DMS114 treated with DMSO at 0.1 percent for 48 hours (cell line): ENCODE data around the gene C16orf74.

Experiments
- DNase-seq: peaks from one replicate; lab custom pipeline; 2025; ENCODE audit not compliant: unreplicated experiment; lab: John Stamatoyannopoulos, UW

C16orf74 gene

DNA sequence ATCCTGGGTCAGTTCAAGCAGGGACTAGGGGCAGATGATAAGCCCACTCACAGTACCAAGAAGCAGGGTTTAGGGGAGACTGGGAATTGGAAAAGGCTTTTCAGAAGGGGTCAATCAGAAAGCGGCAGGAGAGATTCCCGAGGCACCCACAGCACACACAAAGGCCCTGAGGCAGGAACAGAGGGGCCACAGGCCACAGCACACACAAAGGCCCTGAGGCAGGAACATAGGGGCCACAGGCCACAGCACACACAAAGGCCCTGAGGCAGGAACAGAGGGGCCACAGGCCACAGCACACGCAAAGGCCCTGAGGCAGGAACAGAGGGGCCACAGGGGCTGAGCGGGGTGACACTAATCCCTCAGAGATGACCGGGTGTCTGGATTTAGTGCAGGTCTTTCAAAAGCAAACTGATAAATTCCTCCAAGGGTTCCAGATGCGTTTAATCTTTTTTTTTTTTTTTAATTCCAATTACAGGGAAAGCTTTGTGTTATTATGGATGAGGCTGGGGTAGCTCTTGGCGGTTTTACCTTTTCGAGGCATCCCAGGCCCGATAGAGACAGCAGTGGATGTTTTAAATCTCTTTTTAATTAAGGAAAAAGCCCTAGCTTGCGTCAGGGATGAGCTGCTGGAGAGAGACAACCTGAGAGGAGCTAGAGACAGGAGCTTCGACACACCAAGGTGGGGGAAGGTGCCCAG lies 31.1 kb downstream of the C16orf74 start:
- no peak for DNase-seq

GRCh38 chr16:85718682-85719081 lies 32.2 kb downstream of the C16orf74 start:
- no peak for DNase-seq

DNA sequence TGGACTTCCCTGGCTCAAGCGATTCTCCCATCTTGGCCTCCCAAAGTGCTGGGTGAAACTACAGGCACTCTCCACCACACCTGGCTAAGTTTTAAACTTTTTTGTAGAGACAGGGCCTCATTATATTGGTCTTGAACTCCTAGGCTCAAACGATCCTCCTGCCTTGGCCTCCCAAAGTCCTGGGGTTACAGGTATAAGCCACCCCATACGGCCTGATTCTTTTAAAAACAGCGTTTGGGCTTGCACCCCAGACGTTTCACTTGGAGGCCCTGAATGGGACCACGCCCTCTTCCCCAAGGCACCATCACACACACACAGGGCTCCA lies 32.8 kb downstream of the C16orf74 start:
- DNase-seq = no peak

DNA sequence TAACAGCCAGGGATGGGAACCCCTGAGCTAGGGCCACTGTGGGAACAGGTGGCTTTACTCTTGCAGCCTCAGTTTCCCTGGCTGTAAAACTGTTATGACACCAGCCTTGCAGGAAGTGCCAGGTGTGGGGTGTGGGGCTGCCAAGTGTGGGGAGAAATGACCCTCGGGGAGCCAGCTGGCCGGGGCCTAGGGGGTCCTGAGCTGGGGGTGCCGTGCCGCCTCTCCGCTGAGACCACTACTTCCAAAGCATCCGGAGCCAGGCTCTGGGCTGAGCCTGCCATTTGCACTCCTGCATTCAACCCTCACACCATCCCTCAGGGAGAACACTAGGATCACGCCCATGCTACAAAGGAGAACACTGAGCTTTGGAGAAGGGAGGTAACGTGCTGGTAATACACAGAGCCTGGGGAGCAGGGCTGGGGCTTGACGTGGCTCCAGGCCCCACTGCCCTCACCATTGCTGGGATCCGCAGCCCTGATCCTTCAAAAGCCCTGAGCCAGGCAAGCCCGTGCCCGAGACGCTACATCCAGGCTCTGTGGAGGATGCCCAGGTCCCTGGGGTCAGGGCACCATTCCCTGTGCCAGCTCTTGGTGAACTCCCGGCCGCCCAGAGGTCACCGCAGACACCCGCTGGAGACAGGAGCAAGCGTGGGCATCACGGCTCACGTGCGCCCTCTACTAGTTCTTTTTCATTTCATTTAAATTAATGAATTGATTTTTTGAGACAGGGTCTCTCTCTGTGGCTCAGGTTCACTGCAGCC lies 33.3 kb downstream of the C16orf74 start:
- peak; percentile 58 for DNase-seq

GRCh38 chr16:85716680-85717038 lies 34.2 kb downstream of the C16orf74 start:
- no peak for DNase-seq

GRCh38 chr16:85716022-85716679 lies 34.7 kb downstream of the C16orf74 start:
- no peak for DNase-seq

DNA sequence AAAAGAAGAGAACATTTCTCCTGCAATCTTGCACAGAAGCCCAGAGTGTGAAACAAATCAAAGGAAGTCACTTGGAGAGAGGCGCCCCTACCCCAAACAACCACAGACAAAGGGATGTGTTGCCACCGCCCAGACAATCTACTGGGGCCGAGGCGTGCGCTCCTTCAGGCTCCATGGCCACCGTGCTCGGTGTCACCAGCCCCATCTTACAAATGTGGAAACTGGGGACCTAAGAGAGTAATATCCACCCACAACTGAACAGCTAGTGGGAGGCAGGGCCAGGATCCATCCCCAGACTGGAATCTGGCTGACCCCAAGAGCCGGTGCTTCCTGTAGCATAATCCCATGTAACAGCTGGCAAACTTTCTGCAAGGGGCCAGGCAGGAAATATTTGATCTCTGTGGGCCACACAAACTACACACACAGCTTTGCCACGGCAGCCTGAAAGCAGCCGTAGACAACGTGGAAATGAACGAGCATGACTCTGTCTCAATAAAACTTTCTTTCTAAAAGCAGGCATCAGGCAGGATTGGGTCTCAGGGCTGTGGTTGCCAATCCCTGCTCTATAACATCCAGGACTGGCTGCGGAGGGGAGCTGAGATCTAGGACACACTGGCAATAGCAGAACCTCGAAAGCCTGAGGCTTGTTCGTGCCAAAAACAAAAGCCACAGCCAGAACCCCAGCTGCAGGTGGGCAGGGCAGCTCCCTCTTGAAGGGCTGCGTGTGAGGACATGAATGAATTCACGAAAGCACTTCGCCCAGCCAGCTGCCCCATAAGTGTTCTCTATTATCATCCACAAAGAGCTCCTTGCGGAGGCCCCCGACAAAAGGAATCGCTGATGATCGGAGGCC lies 35.5 kb downstream of the C16orf74 start:
- DNase-seq = no peak

DNA sequence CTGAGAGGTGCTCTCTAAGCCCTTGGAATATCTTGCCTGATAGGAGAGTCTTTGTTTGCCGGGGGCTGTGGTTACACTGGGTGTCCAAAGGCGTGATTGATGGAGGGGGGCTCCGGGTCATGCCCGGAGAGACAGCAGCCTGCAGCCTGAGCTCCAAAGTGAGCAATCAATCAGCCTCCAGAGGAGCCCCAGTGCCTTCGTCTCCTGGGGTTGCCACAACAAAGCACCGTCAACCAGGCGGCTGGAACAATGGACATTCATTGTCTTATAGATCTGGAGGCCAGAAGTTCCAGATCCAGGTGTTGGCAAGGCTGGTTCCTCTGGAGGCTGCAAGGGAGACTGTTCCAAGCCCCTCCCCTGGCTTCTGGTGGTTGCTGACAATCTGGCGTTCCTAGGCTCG lies 38.1 kb downstream of the C16orf74 start:
- DNase-seq = no peak

DNA sequence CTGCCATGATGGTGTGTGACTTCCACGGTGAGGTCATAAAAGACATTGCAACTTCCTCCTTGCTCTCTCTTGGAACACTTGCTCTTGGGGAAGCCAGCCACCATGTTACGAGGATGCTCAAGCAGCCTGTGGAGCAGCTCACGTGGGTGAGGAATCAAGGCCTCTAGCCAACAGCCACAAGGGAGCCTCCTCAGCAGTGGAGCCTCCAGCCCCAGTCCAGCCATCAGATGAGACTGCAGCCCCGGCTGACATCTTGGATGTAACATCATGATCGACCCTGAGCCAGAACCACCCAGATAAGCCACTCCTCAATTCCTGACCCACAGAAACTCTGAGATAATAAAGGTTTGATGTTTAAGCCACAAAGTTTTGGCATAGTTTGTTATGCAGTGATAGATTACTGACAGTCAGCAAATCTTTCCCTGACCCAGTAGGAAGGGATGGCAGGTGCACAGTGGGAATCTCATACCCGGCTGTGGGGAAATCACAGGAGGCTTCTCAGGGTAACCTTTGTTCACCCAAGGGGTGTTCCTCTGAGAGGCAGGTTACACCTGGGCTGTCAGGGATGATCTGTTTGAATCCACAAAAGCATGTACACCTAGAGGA lies 38.8 kb downstream of the C16orf74 start:
- DNase-seq = no peak

- no peak for DNase-seq
Measured at GRCh38 chr16:85710732-85711131, 40.2 kb downstream of the C16orf74 start.

GRCh38 chr16:85709766-85710585 lies 40.9 kb downstream of the C16orf74 start:
- no peak for DNase-seq

- no peak for DNase-seq
Measured at GRCh38 chr16:85708338-85708737, 42.6 kb downstream of the C16orf74 start.

DNA sequence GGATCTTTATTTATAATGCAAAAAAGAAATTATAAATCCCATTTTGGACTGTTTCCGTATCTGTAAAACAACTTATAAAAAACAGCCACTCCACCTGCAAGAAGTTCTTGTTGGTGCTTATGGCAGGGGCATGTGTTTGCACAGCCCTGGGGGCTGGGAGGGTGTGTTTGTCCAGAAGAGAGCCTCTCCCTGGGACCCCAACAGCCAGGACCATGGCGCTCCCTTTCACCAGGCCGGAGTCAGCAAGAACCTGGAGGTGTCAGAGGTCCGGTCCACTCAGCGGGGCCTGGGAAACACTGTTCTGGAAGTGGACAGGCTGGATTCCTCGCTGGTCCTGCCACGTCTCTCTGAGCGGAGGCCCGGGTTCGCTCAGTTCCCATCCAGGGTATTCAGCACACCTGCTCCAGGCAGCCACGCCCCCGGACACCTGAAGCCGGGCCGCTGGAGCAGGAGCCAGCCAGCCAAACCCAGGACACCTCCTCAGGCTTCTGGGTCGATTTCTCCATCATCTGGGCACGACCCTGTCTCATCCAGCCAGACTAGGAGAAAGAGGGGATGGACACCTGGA lies 43.3 kb downstream of the C16orf74 start:
- DNase-seq = no peak

GRCh38 chr16:85706449-85707034 lies 44.4 kb downstream of the C16orf74 start:
- DNase-seq = no peak

- no peak for DNase-seq
Measured at GRCh38 chr16:85704900-85705846, 45.7 kb downstream of the C16orf74 start.

- DNase-seq = no peak
Measured at GRCh38 chr16:85704011-85704410, 46.9 kb downstream of the C16orf74 start.

- no peak for DNase-seq
Measured at GRCh38 chr16:85699628-85700027, 51.3 kb downstream of the C16orf74 start.

- no peak for DNase-seq
Measured at GRCh38 chr16:85698935-85699558, 51.8 kb downstream of the C16orf74 start.
